ENCODE results near the gene SHISA2. TPM values are rescaled to one million over a fixed set of nuclear protein-coding genes. Genes with fewer than 3 reads are reported as not detected.

Gene SHISA2
- total RNA-seq, 2 donors from 2014 or later, result 1.8 TPM; not detected in 1

DNA sequence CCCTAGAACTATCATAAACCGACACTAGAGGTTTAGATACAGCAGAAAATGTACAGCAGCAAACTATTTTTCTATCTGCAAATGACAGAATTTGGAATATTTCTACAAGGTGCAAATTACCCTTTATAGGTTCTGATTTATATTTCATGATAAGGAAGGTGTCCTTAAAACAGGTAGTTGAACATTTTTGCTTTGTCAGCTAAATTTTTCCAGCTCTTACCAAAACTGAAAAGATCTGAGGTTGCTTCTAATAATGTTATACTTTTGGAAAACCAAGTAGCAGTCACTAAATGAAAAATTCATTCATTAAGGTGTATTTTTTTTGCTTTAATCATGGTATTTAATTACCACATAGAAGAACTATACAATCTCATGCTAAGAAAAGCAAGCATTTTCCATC, 9.0 kb downstream of the SHISA2 start:
- Histone ChIP-seq H3K27me3 (no peaks in the 10 kb centered on the region), H3K9me3 (no peaks in the 10 kb centered on the region), H3K4me1 (no peaks in the 10 kb centered on the region), H3K27ac (no peak overlapping the region), H3K4me3 (no peak overlapping the region), H3K36me3 (replicated peaks in 1 of 2; ENCODE audit: insufficient read depth in 1 of 2, low read depth in 2 of 2) (no peaks in the 10 kb centered on the region)
- DNase-seq (no peak), ATAC-seq (no peak)
- TF ChIP-seq, protein P1, sequence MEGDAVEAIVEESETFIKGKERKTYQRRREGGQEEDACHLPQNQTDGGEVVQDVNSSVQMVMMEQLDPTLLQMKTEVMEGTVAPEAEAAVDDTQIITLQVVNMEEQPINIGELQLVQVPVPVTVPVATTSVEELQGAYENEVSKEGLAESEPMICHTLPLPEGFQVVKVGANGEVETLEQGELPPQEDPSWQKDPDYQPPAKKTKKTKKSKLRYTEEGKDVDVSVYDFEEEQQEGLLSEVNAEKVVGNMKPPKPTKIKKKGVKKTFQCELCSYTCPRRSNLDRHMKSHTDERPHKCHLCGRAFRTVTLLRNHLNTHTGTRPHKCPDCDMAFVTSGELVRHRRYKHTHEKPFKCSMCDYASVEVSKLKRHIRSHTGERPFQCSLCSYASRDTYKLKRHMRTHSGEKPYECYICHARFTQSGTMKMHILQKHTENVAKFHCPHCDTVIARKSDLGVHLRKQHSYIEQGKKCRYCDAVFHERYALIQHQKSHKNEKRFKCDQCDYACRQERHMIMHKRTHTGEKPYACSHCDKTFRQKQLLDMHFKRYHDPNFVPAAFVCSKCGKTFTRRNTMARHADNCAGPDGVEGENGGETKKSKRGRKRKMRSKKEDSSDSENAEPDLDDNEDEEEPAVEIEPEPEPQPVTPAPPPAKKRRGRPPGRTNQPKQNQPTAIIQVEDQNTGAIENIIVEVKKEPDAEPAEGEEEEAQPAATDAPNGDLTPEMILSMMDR (IDR thresholded peaks at IDR 0.05), result no peak
- TF ChIP-seq POLR2A (IDR thresholded peaks at IDR 0.05), result no peak
- 69 to 85% methylated on average over 1 of the region's 1 CpG for WGBS, 2 donors
- intact Hi-C loops (cut with DNase I), result no loop called here

DNA sequence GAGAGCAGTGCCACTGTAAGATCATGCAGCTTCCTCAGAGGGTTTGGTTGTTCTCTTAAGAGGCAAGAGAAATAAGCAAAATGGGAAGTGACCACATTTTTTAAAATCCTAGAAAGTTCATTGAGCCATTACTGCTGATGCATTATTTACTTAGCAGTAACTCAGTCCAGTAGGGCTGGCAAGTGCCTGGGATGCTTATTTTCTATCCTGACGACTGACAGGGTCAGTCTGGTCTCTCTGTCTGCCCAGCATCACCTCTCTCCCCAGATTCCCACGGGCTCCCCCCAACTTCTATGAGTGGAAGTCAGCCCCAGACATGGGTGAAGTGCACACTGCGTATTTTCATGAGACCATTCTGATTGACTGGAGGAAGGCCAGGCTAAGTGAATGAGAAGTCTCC, 10.4 kb downstream of the SHISA2 start:
- no peak for ATAC-seq
- TF ChIP-seq POLR2A (IDR thresholded peaks at IDR 0.05), result no peak
- no peaks in the 10 kb centered on the region for H3K36me3 ChIP-seq (replicated peaks in 1 of 2; ENCODE audit: insufficient read depth in 1 of 2, low read depth in 2 of 2)
- no peaks in the 10 kb centered on the region for H3K9me3 ChIP-seq
- intact Hi-C loops (cut with DNase I), result no loop called here
- H3K27me3 ChIP-seq, result no peaks in the 10 kb centered on the region
- no peak overlapping the region for H3K27ac ChIP-seq
- 60 to 72% methylated on average over 3 of the region's 3 CpGs for WGBS, 2 donors
- H3K4me3 ChIP-seq, result no peak overlapping the region
- DNase-seq, result no peak
- no peaks in the 10 kb centered on the region for H3K4me1 ChIP-seq

- DNase-seq, result no peak
- no peak for ATAC-seq
- TF ChIP-seq, protein P1 (IDR thresholded peaks at IDR 0.05), result no peak
- no peak for TF ChIP-seq POLR2A (IDR thresholded peaks at IDR 0.05)
- no peak overlapping the region for H3K4me3 ChIP-seq
- no peaks in the 10 kb centered on the region for H3K4me1 ChIP-seq
- no peaks in the 10 kb centered on the region for H3K9me3 ChIP-seq
- 86 to 92% methylated on average over 8 of the region's 8 CpGs for WGBS, 2 donors
- no peaks in the 10 kb centered on the region for H3K27me3 ChIP-seq
- intact Hi-C loops (cut with DNase I), result no loop called here
- H3K36me3 ChIP-seq (replicated peaks in 1 of 2; ENCODE audit: insufficient read depth in 1 of 2, low read depth in 2 of 2), result no peaks in the 10 kb centered on the region
- H3K27ac ChIP-seq, result no peak overlapping the region
Measured at GRCh38 chr13:26038931-26039475, 12.8 kb downstream of the SHISA2 start.

DNA sequence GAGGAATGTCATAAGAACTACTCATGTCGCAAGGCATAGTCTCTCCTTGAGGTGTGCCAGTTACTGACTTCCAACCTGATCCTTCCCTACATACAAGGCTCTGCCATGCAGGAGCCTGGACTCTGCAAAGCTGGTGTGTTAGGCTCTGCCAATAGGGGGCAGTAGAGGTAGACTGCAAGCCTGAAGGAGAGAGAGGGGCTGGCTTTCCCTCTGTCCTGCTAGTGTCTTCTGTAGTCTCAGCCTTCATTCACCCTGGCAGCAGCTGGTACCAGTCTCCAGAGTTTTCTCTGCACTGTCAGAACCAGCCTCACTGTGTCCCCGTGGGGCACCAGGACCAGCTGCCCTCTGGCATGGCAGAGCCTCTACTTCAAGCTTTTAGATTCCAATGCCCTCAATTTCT, 14.5 kb downstream of the SHISA2 start:
- ATAC-seq, result no peak
- DNase-seq, result peak in 1 of 4 donors; percentile 23
- intact Hi-C loops (cut with DNase I), result no loop called here

GRCh38 chr13:26036383-26036782, 15.4 kb downstream of the SHISA2 start:
- Histone ChIP-seq H3K36me3 (replicated peaks in 1 of 2; ENCODE audit: insufficient read depth in 1 of 2, low read depth in 2 of 2) (no peaks in the 10 kb centered on the region), H3K9me3 (no peaks in the 10 kb centered on the region), H3K27ac (no peak overlapping the region), H3K27me3 (no peaks in the 10 kb centered on the region), H3K4me1 (no peaks in the 10 kb centered on the region), H3K4me3 (no peak overlapping the region)
- no peak for DNase-seq
- WGBS, 2 donors, result 80 to 87% methylated on average over 4 of the region's 4 CpGs
- TF ChIP-seq POLR2A (IDR thresholded peaks at IDR 0.05), result no peak
- no peak for ATAC-seq
- intact Hi-C loops (cut with DNase I), result no loop called here

More for the DNA sequence above, 14.5 kb downstream of the SHISA2 start:
- WGBS, 2 donors, result 44 to 53% methylated on average over 2 of the region's 2 CpGs
- Histone ChIP-seq H3K27ac (no peak overlapping the region), H3K9me3 (no peaks in the 10 kb centered on the region), H3K4me3 (no peak overlapping the region), H3K27me3 (no peaks in the 10 kb centered on the region), H3K36me3 (replicated peaks in 1 of 2; ENCODE audit: insufficient read depth in 1 of 2, low read depth in 2 of 2) (no peaks in the 10 kb centered on the region), H3K4me1 (no peaks in the 10 kb centered on the region)
- no peak for TF ChIP-seq POLR2A (IDR thresholded peaks at IDR 0.05)
- TF ChIP-seq, protein P1 (IDR thresholded peaks at IDR 0.05), result peak in 2 of 7 experiments; percentile 12 to 21

DNA sequence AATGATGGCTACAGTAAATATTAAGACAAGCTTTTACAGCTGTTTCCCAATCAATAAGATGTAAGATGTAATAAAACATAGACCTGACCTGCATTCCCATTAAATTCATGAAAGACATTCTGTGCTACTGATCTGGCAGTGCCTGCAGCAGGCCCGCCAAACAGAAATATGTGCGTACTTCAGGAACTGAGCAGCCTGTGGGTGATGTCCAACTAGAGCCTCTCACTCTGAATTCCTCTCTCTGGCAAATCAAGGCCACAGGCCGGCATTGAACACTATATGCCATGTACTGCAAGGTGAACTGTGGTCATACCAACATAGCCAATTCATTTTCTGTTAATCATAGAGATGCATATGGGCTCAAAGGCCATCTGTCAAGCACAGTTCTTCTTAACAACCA, 17.8 kb downstream of the SHISA2 start:
- TF ChIP-seq POLR2A (IDR thresholded peaks at IDR 0.05), result no peak
- TF ChIP-seq, protein P1 (IDR thresholded peaks at IDR 0.05), result no peak
- H3K36me3 ChIP-seq (replicated peaks in 1 of 2; ENCODE audit: insufficient read depth in 1 of 2, low read depth in 2 of 2), result no peaks in the 10 kb centered on the region
- H3K4me1 ChIP-seq, result no peaks in the 10 kb centered on the region
- WGBS, 2 donors, result 47 to 75% methylated on average over 3 of the region's 3 CpGs
- DNase-seq (no peak), ATAC-seq (no peak)
- no peaks in the 10 kb centered on the region for H3K27me3 ChIP-seq
- H3K27ac ChIP-seq, result no peak overlapping the region
- no peak overlapping the region for H3K4me3 ChIP-seq
- intact Hi-C loops (cut with DNase I), result no loop called here
- H3K9me3 ChIP-seq, result no peaks in the 10 kb centered on the region
